ENCODE results near the gene TTC31. TPM values are rescaled to one million over a fixed set of nuclear protein-coding genes. Genes with fewer than 3 reads are reported as not detected.

The TTC31 gene
- total and polyA plus RNA-seq, 8 donors: 4.7 to 91.2 (median 11.1) TPM

DNA sequence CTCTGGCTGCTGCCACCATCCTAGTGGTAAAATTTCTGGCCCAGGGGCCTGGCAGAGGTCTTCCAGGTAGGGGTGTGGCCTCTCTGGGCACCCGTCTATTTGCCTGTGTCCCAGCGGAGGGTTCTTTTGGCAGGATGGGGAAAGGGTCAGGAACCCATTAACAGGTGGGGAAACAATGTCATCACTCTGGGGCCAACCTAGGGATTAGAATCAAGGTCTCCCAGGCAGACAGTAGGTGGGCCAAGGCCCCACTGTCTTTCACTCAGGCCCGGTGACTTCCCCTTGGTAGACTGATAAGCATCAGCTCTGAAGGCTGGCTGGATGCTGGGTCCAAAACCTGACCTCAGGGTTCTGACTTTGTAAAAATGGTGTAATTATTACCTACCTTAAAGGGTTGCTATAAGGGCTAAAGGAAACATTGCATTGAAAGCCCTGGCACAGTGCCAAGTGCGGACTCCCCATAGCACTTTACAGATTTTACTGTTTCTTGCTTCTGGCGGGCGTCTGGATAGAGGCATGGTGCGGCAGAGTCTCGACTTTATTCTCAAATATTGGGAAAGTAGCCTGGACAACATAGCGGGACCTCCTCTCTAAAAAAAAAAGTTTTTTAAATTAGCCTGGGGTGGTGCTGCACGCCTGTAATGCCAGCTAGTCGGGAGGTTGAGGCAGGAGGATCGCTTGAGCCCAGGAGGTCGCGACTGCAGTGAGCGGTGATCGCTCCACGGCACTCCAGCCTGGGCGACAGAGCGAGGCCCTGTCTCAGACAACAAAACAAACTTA is 14.3 kb downstream of the TTC31 start:
- peak overlapping the region in 3 of 4 donors; percentile 40 to 56 (median 42) for H3K4me3 ChIP-seq
- peak overlapping the region in 2 of 5 donors; percentile 45 to 51 for H3K27ac ChIP-seq
- DNase-seq: no peak
- no peaks in the 10 kb centered on the region for H3K9me3 ChIP-seq
- peaks cover 29 to 39% (median 39%) of the 10 kb centered on the region in 4 donors for H3K4me1 ChIP-seq
- TF ChIP-seq CTCF (IDR thresholded peaks at IDR 0.05): no peak
- no peak for TF ChIP-seq EP300 (IDR thresholded peaks at IDR 0.05)
- no peak for TF ChIP-seq POLR2AphosphoS5 (IDR thresholded peaks at IDR 0.05)
- TF ChIP-seq POLR2A (IDR thresholded peaks at IDR 0.05): no peak
- H3K27me3 ChIP-seq: peaks cover 0 to 56% (median 30%) of the 10 kb centered on the region in 3 donors
- intact Hi-C loops (cut with DNase I; ENCODE audit: low total_unique reads): no loop called here
- peaks cover 19 to 25% (median 23%) of the 10 kb centered on the region in 4 donors for H3K36me3 ChIP-seq
- 57 to 66% (median 63%) methylated on average over 18 to 19 of the region's 19 CpGs for WGBS, 5 donors

DNA sequence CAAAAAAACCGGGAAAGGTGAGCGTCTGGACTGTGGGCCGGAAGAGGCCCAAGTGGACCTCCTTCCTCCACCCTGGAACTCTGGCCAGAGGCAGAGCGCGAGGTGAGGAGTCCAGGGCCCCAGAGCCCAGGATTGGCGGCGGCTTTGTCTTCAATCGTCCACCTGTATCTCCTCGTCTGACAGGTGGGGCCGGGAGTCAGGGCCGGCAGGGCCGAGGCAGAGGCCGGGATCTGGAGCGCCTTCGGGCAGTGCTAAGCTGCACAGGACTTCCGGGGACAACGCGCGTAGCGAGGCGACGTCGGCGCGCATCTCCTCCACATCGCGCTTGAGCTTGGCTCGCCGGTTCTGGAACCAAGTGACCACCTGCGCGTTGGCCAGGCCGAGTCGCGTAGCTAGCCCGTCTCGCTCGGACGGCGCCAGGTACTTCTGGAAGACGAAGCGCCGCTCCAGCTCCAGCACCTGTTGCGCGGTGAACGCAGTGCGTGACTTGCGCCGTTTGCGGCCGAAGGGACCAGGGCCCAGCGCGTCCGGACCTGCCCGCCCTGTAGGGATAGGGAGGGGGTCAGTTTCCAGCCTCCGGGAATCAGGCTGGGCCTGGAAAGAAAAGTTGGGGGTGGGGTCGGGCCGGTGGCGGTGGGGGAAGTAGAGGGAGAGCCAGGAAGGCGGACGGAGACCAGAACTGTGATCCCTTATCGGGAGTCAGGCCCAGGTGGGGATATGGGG is 15.1 kb downstream of the TTC31 start:
- intact Hi-C loops (cut with DNase I; ENCODE audit: low total_unique reads): no loop called here
- H3K4me1 ChIP-seq: peaks cover 35 to 47% (median 46%) of the 10 kb centered on the region in 4 donors
- H3K27ac ChIP-seq: peak overlapping the region in 2 of 5 donors; percentile 45 to 51
- H3K27me3 ChIP-seq: peaks cover 0 to 64% (median 30%) of the 10 kb centered on the region in 3 donors
- H3K4me3 ChIP-seq: peak overlapping the region; percentile 26 to 56 (median 41)
- no peak for TF ChIP-seq CTCF (IDR thresholded peaks at IDR 0.05)
- TF ChIP-seq POLR2AphosphoS5 (IDR thresholded peaks at IDR 0.05): peak in 1 of 3 donors; percentile 50
- no peaks in the 10 kb centered on the region for H3K9me3 ChIP-seq
- DNase-seq: peak; percentile 34 to 61
- 1 to 5% (median 4%) methylated on average over 36 to 61 of the region's 61 CpGs for WGBS, 5 donors
- H3K36me3 ChIP-seq: peaks cover 11 to 17% (median 16%) of the 10 kb centered on the region in 4 donors

DNA sequence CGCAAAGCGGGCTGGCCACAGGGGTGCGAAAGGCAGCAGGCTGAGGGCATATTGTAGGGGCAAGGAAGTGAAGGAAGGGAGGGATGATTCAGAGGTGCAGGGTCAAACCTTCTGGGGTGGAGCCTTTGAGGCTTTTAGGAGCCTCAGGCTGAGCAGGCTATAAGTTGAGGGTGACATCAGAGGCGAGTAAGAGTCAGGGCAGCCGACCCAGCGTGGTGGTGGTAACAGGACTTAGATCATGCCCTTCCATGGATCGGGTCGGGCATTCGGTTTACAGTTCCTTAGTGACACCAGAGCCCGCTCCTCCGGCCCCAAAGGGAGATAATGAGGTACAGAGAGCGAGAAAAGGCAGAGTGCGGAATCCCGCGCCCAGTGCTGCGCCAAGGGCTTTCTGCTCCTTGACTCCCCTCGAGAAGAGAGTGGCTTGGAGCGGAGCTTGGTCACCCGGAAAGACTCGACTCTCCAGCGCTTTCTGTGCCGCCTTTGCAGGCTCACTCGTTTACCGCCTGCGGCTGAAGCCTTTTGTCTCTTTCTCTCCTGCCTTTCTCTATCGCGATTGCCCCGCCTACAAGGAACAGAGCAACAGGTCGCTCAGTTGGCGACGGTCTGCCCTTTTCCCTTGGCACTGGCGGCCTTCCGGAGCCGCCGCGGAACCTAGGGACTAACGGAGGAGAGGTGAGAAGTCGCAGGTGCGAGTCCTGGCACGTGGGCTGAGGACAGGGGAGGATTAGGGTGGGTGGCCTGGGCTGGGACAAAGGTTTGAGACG is 15.8 kb downstream of the TTC31 start:
- Histone ChIP-seq H3K9me3 (no peaks in the 10 kb centered on the region), H3K36me3 (peaks cover 4 to 10% (median 8%) of the 10 kb centered on the region in 4 donors), H3K27me3 (peaks cover 0 to 71% (median 30%) of the 10 kb centered on the region in 3 donors), H3K4me1 (peaks cover 41 to 54% (median 52%) of the 10 kb centered on the region in 4 donors), H3K27ac (peak overlapping the region in 2 of 5 donors; percentile 45 to 51), H3K4me3 (peak overlapping the region; percentile 26 to 56 (median 41))
- 2 to 3% (median 2%) methylated on average over 39 to 41 of the region's 41 CpGs for WGBS, 5 donors
- intact Hi-C loops (cut with DNase I; ENCODE audit: low total_unique reads): no loop called here
- DNase-seq: peak; percentile 40 to 57
- TF ChIP-seq CTCF (IDR thresholded peaks at IDR 0.05) (no peak), EP300 (IDR thresholded peaks at IDR 0.05) (no peak), POLR2AphosphoS5 (IDR thresholded peaks at IDR 0.05) (no peak), POLR2A (IDR thresholded peaks at IDR 0.05) (no peak)

Data from stomach (tissue), 9 donors.